ENCODE results near the gene SGSM2.

DNA sequence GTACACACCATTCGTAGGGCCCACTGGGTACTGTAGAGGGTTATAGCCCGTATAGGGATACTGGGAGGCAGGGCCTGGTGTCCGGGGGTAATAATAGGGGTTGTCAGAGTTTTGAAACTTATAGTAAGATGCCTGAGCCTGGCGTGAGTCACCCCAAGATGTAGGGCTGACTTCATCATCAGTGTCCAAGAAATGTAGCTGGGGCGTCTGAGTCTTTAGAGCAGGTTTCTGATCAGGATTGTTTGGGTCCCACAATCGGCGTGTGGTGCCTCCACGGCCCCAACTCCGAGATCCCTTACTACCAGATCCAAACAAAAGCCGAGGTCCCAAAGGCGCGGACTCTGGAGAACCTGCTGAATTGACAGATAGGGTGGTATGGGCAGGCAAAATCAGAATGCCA lies 38.2 kb upstream of the SGSM2 start:
- TF ChIP-seq ZNF274 (CRISPR knock-in tag; IDR thresholded peaks at IDR 0.05): no peak
- TF ChIP-seq SP2 (CRISPR knock-in tag; IDR thresholded peaks at IDR 0.05): no peak
- no peak for TF ChIP-seq FOXK1 (CRISPR knock-in tag; IDR thresholded peaks at IDR 0.05; ENCODE audit: borderline replicate concordance, low read depth)

Measured in HepG2 (cell line).